Measurements from ENCODE around the gene ZNF14. TPM values are rescaled to one million over a fixed set of nuclear protein-coding genes. Genes with fewer than 3 reads are reported as not detected.
"Not testable (repeated sequence)": the region's sequence is repeated elsewhere in the genome, so short reads cannot be mapped to it uniquely, and the experiment has no call there.

Gene ZNF14
- total RNA-seq, 1 experiment from 2014 or later, result 5.8 TPM

- H3K27me3 ChIP-seq (replicated peaks; ENCODE audit: insufficient read depth, low read depth, low read length, poor library complexity), result no peaks in the 10 kb centered on the region
- TF ChIP-seq CTCF (conservative IDR thresholded peaks at IDR 0.05; ENCODE audit: low read depth, low read length) (no peak), EZH2 (IDR thresholded peaks at IDR 0.05; ENCODE audit: borderline replicate concordance, low read depth, low read length, poor library complexity, severe bottlenecking) (no peak)
- H3K9me3 ChIP-seq (ENCODE audit: low read depth, low read length, poor library complexity, severe bottlenecking), result no peaks in the 10 kb centered on the region
- no TSS peak for BruUV-seq (replicated peaks)
- no peak overlapping the region for H3K27ac ChIP-seq (ENCODE audit: low read depth, low read length, poor library complexity, severe bottlenecking)
- H3K4me1 ChIP-seq (ENCODE audit: insufficient read depth, low read length, poor library complexity, severe bottlenecking), result no peaks in the 10 kb centered on the region
- CTCF ChIA-PET, result no interaction called here
- no peaks in the 10 kb centered on the region for H3K36me3 ChIP-seq (ENCODE audit: insufficient read depth, low read length, poor library complexity, severe bottlenecking)
- POLR2A ChIA-PET (ENCODE audit: low non-redundant PET), result no interaction called here
- DNase-seq (ENCODE audit: low spot score), result no peak
- no peak overlapping the region for H3K4me3 ChIP-seq (ENCODE audit: low read depth, low read length, poor library complexity, severe bottlenecking)
- intact Hi-C loops (cut with micrococcal nuclease; ENCODE audit: unreplicated experiment), result no loop called here
Measured at GRCh38 chr19:19744641-19745040, 11.7 kb upstream of the ZNF14 start.

- H3K27me3 ChIP-seq (replicated peaks; ENCODE audit: insufficient read depth, low read depth, low read length, poor library complexity); CTCF ChIA-PET; POLR2A ChIA-PET (ENCODE audit: low non-redundant PET); BruUV-seq (replicated peaks); intact Hi-C loops (cut with micrococcal nuclease; ENCODE audit: unreplicated experiment); H3K4me3 ChIP-seq (ENCODE audit: low read depth, low read length, poor library complexity, severe bottlenecking); H3K4me1 ChIP-seq (ENCODE audit: insufficient read depth, low read length, poor library complexity, severe bottlenecking); H3K27ac ChIP-seq (ENCODE audit: low read depth, low read length, poor library complexity, severe bottlenecking); DNase-seq (ENCODE audit: low spot score); H3K9me3 ChIP-seq (ENCODE audit: low read depth, low read length, poor library complexity, severe bottlenecking); H3K36me3 ChIP-seq (ENCODE audit: insufficient read depth, low read length, poor library complexity, severe bottlenecking): not testable (repeated sequence)
Measured at GRCh38 chr19:19743921-19744320, 11.0 kb upstream of the ZNF14 start.

GRCh38 chr19:19743176-19743575 is 10.3 kb upstream of the ZNF14 start:
- no peaks in the 10 kb centered on the region for H3K4me1 ChIP-seq (ENCODE audit: insufficient read depth, low read length, poor library complexity, severe bottlenecking)
- DNase-seq (ENCODE audit: low spot score), result no peak
- intact Hi-C loops (cut with micrococcal nuclease; ENCODE audit: unreplicated experiment), result no loop called here
- no peaks in the 10 kb centered on the region for H3K27me3 ChIP-seq (replicated peaks; ENCODE audit: insufficient read depth, low read depth, low read length, poor library complexity)
- H3K4me3 ChIP-seq (ENCODE audit: low read depth, low read length, poor library complexity, severe bottlenecking), result no peak overlapping the region
- TF ChIP-seq CTCF (conservative IDR thresholded peaks at IDR 0.05; ENCODE audit: low read depth, low read length) (no peak), EZH2 (IDR thresholded peaks at IDR 0.05; ENCODE audit: borderline replicate concordance, low read depth, low read length, poor library complexity, severe bottlenecking) (no peak)
- BruUV-seq (replicated peaks), result no TSS peak
- H3K27ac ChIP-seq (ENCODE audit: low read depth, low read length, poor library complexity, severe bottlenecking), result no peak overlapping the region
- H3K9me3 ChIP-seq (ENCODE audit: low read depth, low read length, poor library complexity, severe bottlenecking), result no peaks in the 10 kb centered on the region
- no peaks in the 10 kb centered on the region for H3K36me3 ChIP-seq (ENCODE audit: insufficient read depth, low read length, poor library complexity, severe bottlenecking)
- POLR2A ChIA-PET (ENCODE audit: low non-redundant PET), result no interaction called here
- CTCF ChIA-PET, result no interaction called here

GRCh38 chr19:19742773-19743172 is 9.9 kb upstream of the ZNF14 start:
- no peaks in the 10 kb centered on the region for H3K27me3 ChIP-seq (replicated peaks; ENCODE audit: insufficient read depth, low read depth, low read length, poor library complexity)
- POLR2A ChIA-PET (ENCODE audit: low non-redundant PET), result no interaction called here
- no peaks in the 10 kb centered on the region for H3K9me3 ChIP-seq (ENCODE audit: low read depth, low read length, poor library complexity, severe bottlenecking)
- no peaks in the 10 kb centered on the region for H3K36me3 ChIP-seq (ENCODE audit: insufficient read depth, low read length, poor library complexity, severe bottlenecking)
- no peak for TF ChIP-seq CTCF (conservative IDR thresholded peaks at IDR 0.05; ENCODE audit: low read depth, low read length)
- TF ChIP-seq EZH2 (IDR thresholded peaks at IDR 0.05; ENCODE audit: borderline replicate concordance, low read depth, low read length, poor library complexity, severe bottlenecking), result no peak
- intact Hi-C loops (cut with micrococcal nuclease; ENCODE audit: unreplicated experiment), result no loop called here
- no peak for DNase-seq (ENCODE audit: low spot score)
- H3K4me3 ChIP-seq (ENCODE audit: low read depth, low read length, poor library complexity, severe bottlenecking), result no peak overlapping the region
- no TSS peak for BruUV-seq (replicated peaks)
- no peaks in the 10 kb centered on the region for H3K4me1 ChIP-seq (ENCODE audit: insufficient read depth, low read length, poor library complexity, severe bottlenecking)
- no peak overlapping the region for H3K27ac ChIP-seq (ENCODE audit: low read depth, low read length, poor library complexity, severe bottlenecking)
- CTCF ChIA-PET, result no interaction called here
